Measurements from ENCODE around the gene SCIN. TPM values are rescaled to one million over a fixed set of nuclear protein-coding genes. Genes with fewer than 3 reads are reported as not detected.

Gene SCIN
- polyA plus RNA-seq, 1 of the 3 experiments (the other 2 are of a cell fraction), result 0.02 TPM

- TF ChIP-seq ZBTB33 (IDR thresholded peaks at IDR 0.05; ENCODE audit: borderline replicate concordance, low read depth) (no peak), USF1 (IDR thresholded peaks at IDR 0.05; ENCODE audit: borderline replicate concordance, low read depth) (no peak), NRF1 (IDR thresholded peaks at IDR 0.05; ENCODE audit: low read depth, low read length) (no peak), TCF12 (IDR thresholded peaks at IDR 0.05) (no peak)
Measured at GRCh38 chr7:12620371-12620770, 49.9 kb downstream of the SCIN start (continued).

- no peaks in the 10 kb centered on the region for H3K27me3 ChIP-seq (ENCODE audit: insufficient read depth)
- no peak overlapping the region for H3K9ac ChIP-seq
- POLR2A ChIA-PET, result no interaction called here
- H3K4me3 ChIP-seq (ENCODE audit: low read depth in 2 of 2, low read length in 1 of 2), result no peak overlapping the region
- H3K27ac ChIP-seq (ENCODE audit: low read depth in 2 of 2, low read length in 1 of 2), result no peak overlapping the region
- CTCF ChIA-PET, result interaction anchor here (0.7 to 7.7 kb wide), 37 partner anchors 9 to 978 kb away, joined by 3 to 124 read pairs (median 4); no protein-coding TSS in a partner anchor
- peaks cover 3% of the 10 kb centered on the region for H3F3A ChIP-seq (replicated peaks; ENCODE audit: insufficient read depth)
- H3K9me2 ChIP-seq, result no peaks in the 10 kb centered on the region
- H3K4me1 ChIP-seq (ENCODE audit: control insufficient read depth in 1 of 2, insufficient read depth in 2 of 2, low read depth in 1 of 2, low read length in 1 of 2), result peaks cover 0 to 4% of the 10 kb centered on the region in 2 experiments; a peak in 1 of 4 replicates
- TF ChIP-seq GATA2 (CRISPR knock-in tag; IDR thresholded peaks at IDR 0.05) (no peak), SMC3 (IDR thresholded peaks at IDR 0.05; ENCODE audit: low read depth, low read length) (no peak), PBX3 (IDR thresholded peaks at IDR 0.05) (no peak), REST (IDR thresholded peaks at IDR 0.05; ENCODE audit: low read depth, low read length) (no peak), CHD2 (IDR thresholded peaks at IDR 0.05; ENCODE audit: low read length, partially characterized antibody) (no peak), RCOR1 (IDR thresholded peaks at IDR 0.05; ENCODE audit: low read length) (no peak), MXI1 (IDR thresholded peaks at IDR 0.05; ENCODE audit: low read depth, low read length) (no peak)
- H2AFZ ChIP-seq (ENCODE audit: low read depth), result no peak overlapping the region
- DNase-seq, result no peak
- no peaks in the 10 kb centered on the region for H3K36me3 ChIP-seq (replicated peaks in 1 of 2; ENCODE audit: control insufficient read depth in 1 of 2, insufficient read depth in 2 of 2, low read length in 1 of 2)
- H4K20me1 ChIP-seq (ENCODE audit: insufficient read depth), result no peaks in the 10 kb centered on the region
- no peaks in the 10 kb centered on the region for H3K79me2 ChIP-seq (ENCODE audit: insufficient read depth)
- no peaks in the 10 kb centered on the region for H3K9me3 ChIP-seq
- H3K4me2 ChIP-seq, result no peak overlapping the region
Measured at GRCh38 chr7:12623223-12623622, 52.7 kb downstream of the SCIN start.

All from SK-N-SH (cell line).